HG02884 (cell line): ENCODE results near the gene LPAR2.
"Not testable (repeated sequence)": the region's sequence is repeated elsewhere in the genome, so short reads cannot be mapped to it uniquely, and the experiment has no call there.

Experiments used
- ATAC-seq: cut with Tn5 transposase; IDR thresholded peaks from one replicate; pipeline ENCODE4 v1.9.1; 2021; ENCODE audit warnings: mild to moderate bottlenecking, moderate library complexity; ENCODE audit not compliant: unreplicated experiment

Gene LPAR2

GRCh38 chr19:19627621-19628500 is at the start of gene LPAR2:
Gene LPAR2, minus strand, starts transcription at chr19:19628220. Its CDS starts 945 bp downstream, at chr19:19627275.
- peak; percentile 47 for ATAC-seq

- ATAC-seq = no peak
Measured at GRCh38 chr19:19677579-19677978, 49.6 kb upstream of the LPAR2 start.

- ATAC-seq = no peak
Measured at GRCh38 chr19:19674315-19674714, 46.3 kb upstream of the LPAR2 start.

- no peak for ATAC-seq
Measured at GRCh38 chr19:19672816-19673215, 44.8 kb upstream of the LPAR2 start.

GRCh38 chr19:19670070-19670551 is 42.1 kb upstream of the LPAR2 start:
- ATAC-seq = no peak

- ATAC-seq = peak; percentile 65
Measured at GRCh38 chr19:19668230-19669012, 40.4 kb upstream of the LPAR2 start, which contains the start of gene ZNF101. Gene ZNF101, plus strand, starts transcription at chr19:19668839. Its CDS starts 125 bp downstream, at chr19:19668964.

- not testable (repeated sequence) for ATAC-seq
Measured at GRCh38 chr19:19665420-19665948, 37.5 kb upstream of the LPAR2 start.

- peak; percentile 65 for ATAC-seq
Measured at GRCh38 chr19:19663256-19664120, 35.5 kb upstream of the LPAR2 start, which contains the start of gene ATP13A1. Gene ATP13A1, minus strand, starts transcription at chr19:19663676. Its CDS starts 10 bp downstream, at chr19:19663666.

GRCh38 chr19:19662871-19663255 is 34.8 kb upstream of the LPAR2 start:
- ATAC-seq = no peak

GRCh38 chr19:19662344-19662743 is 34.3 kb upstream of the LPAR2 start:
- no peak for ATAC-seq

GRCh38 chr19:19661675-19662251 is 33.7 kb upstream of the LPAR2 start:
- ATAC-seq = peak; percentile 45

- no peak for ATAC-seq
Measured at GRCh38 chr19:19661141-19661674, 33.2 kb upstream of the LPAR2 start.

- ATAC-seq = no peak
Measured at GRCh38 chr19:19659646-19660245, 31.7 kb upstream of the LPAR2 start.

GRCh38 chr19:19657397-19657783 is 29.4 kb upstream of the LPAR2 start:
- ATAC-seq = no peak

GRCh38 chr19:19656451-19657396 is 28.7 kb upstream of the LPAR2 start:
- no peak for ATAC-seq

- ATAC-seq = no peak
Measured at GRCh38 chr19:19655641-19656343, 27.8 kb upstream of the LPAR2 start.

GRCh38 chr19:19655051-19655594 is 27.1 kb upstream of the LPAR2 start:
- no peak for ATAC-seq
